ENCODE results near the gene SSR3.

DNA sequence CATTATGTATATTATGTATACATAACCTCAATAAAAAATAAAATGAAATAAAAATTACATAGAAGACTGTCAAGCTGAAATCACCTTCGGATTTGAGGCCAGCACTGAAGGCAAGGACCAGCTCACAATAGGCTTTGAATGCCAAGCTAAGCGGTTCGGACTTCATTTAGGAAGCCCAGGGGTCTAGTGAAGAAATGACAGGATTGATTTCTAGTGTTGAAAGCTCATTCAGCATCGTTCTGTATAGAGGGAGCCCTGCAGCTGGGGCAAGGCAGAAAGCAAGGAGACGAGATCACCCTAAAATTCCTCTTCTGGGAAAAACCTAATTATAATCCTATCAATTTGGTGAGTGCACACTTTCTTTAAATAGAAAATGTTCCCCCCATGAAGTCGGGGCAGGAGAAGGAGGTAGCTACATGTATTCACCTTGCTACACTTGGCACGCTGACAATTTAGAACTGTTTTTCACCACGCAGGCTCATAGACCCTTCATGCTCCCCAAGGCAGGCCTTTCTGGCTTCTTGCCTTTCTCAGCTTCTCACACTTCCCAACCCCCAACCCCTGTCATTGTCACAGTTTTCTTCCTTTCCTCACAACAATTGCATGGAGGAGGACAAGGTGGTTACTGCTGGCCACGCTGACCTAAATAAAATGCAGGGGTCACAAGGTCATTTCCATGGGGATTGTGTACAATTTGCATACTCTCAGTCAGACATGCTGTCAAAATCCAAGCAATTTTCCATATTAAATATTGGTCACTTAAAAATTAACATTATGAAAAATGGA is 44.4 kb upstream of the SSR3 start:
- TF ChIP-seq CTCF (IDR thresholded peaks at IDR 0.05; ENCODE audit: low read length): no peak
- no peak for TF ChIP-seq EZH2phosphoT487 (IDR thresholded peaks at IDR 0.05; ENCODE audit: low read length)
- no peak for TF ChIP-seq EZH2 (optimal IDR thresholded peaks at IDR 0.05; ENCODE audit: low read depth, low read length)
